ENCODE data around the gene PLXNA4. TPM values are rescaled to one million over a fixed set of nuclear protein-coding genes. Genes with fewer than 3 reads are reported as not detected.

Gene PLXNA4
- total and polyA plus RNA-seq, 2 experiments from 2014 or later, result 0.08 to 0.80 TPM

- Histone ChIP-seq H3K4me2 (no peak overlapping the region), H3K36me3 (ENCODE audit: insufficient read depth) (no peaks in the 10 kb centered on the region), H3F3A (replicated peaks; ENCODE audit: low read depth) (no peaks in the 10 kb centered on the region), H3K4me1 (ENCODE audit: insufficient read depth) (peaks cover 6% of the 10 kb centered on the region), H3K4me3 (no peak overlapping the region), H3K79me2 (replicated peaks; ENCODE audit: insufficient read depth) (no peaks in the 10 kb centered on the region), H4K20me1 (replicated peaks; ENCODE audit: insufficient read depth) (no peaks in the 10 kb centered on the region), H3K27me3 (ENCODE audit: insufficient read depth) (no peaks in the 10 kb centered on the region), H2AFZ (no peak overlapping the region), H3K9me2 (ENCODE audit: insufficient read depth) (no peaks in the 10 kb centered on the region), H3K27ac (ENCODE audit: low read depth) (no peak overlapping the region)
- H3K27me3 Mint-ChIP-seq (ENCODE audit: insufficient read depth, low read depth, poor library complexity), result peaks cover 5% of the 10 kb centered on the region
- no peak for TF ChIP-seq STAT1 (IDR thresholded peaks at IDR 0.05; ENCODE audit: unreplicated experiment)
- no peak for TF ChIP-seq JUNB (IDR thresholded peaks at IDR 0.05; ENCODE audit: unreplicated experiment)
- TF ChIP-seq, protein P1, sequence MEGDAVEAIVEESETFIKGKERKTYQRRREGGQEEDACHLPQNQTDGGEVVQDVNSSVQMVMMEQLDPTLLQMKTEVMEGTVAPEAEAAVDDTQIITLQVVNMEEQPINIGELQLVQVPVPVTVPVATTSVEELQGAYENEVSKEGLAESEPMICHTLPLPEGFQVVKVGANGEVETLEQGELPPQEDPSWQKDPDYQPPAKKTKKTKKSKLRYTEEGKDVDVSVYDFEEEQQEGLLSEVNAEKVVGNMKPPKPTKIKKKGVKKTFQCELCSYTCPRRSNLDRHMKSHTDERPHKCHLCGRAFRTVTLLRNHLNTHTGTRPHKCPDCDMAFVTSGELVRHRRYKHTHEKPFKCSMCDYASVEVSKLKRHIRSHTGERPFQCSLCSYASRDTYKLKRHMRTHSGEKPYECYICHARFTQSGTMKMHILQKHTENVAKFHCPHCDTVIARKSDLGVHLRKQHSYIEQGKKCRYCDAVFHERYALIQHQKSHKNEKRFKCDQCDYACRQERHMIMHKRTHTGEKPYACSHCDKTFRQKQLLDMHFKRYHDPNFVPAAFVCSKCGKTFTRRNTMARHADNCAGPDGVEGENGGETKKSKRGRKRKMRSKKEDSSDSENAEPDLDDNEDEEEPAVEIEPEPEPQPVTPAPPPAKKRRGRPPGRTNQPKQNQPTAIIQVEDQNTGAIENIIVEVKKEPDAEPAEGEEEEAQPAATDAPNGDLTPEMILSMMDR (conservative IDR thresholded peaks at IDR 0.05; ENCODE audit: low read depth in 2 of 2), result no peak
- TF ChIP-seq ZNF331 (CRISPR knock-in tag; IDR thresholded peaks at IDR 0.05; ENCODE audit: low read depth), result no peak
- no peak for TF ChIP-seq POLR2AphosphoS5 (IDR thresholded peaks at IDR 0.05; ENCODE audit: low read depth)
- TF ChIP-seq NANOG (IDR thresholded peaks at IDR 0.05; ENCODE audit: borderline replicate concordance), result no peak
- TF ChIP-seq CREB1 (CRISPR knock-in tag; IDR thresholded peaks at IDR 0.05; ENCODE audit: low read depth), result no peak
- TF ChIP-seq, protein P2, sequence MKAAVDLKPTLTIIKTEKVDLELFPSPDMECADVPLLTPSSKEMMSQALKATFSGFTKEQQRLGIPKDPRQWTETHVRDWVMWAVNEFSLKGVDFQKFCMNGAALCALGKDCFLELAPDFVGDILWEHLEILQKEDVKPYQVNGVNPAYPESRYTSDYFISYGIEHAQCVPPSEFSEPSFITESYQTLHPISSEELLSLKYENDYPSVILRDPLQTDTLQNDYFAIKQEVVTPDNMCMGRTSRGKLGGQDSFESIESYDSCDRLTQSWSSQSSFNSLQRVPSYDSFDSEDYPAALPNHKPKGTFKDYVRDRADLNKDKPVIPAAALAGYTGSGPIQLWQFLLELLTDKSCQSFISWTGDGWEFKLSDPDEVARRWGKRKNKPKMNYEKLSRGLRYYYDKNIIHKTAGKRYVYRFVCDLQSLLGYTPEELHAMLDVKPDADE (IDR thresholded peaks at IDR 0.05), result no peak
- TF ChIP-seq, protein P3, sequence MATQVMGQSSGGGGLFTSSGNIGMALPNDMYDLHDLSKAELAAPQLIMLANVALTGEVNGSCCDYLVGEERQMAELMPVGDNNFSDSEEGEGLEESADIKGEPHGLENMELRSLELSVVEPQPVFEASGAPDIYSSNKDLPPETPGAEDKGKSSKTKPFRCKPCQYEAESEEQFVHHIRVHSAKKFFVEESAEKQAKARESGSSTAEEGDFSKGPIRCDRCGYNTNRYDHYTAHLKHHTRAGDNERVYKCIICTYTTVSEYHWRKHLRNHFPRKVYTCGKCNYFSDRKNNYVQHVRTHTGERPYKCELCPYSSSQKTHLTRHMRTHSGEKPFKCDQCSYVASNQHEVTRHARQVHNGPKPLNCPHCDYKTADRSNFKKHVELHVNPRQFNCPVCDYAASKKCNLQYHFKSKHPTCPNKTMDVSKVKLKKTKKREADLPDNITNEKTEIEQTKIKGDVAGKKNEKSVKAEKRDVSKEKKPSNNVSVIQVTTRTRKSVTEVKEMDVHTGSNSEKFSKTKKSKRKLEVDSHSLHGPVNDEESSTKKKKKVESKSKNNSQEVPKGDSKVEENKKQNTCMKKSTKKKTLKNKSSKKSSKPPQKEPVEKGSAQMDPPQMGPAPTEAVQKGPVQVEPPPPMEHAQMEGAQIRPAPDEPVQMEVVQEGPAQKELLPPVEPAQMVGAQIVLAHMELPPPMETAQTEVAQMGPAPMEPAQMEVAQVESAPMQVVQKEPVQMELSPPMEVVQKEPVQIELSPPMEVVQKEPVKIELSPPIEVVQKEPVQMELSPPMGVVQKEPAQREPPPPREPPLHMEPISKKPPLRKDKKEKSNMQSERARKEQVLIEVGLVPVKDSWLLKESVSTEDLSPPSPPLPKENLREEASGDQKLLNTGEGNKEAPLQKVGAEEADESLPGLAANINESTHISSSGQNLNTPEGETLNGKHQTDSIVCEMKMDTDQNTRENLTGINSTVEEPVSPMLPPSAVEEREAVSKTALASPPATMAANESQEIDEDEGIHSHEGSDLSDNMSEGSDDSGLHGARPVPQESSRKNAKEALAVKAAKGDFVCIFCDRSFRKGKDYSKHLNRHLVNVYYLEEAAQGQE (IDR thresholded peaks at IDR 0.05; ENCODE audit: unreplicated experiment), result no peak
- TF ChIP-seq ZNF114 (CRISPR knock-in tag; IDR thresholded peaks at IDR 0.05), result no peak
- TF ChIP-seq ZNF462 (CRISPR knock-in tag; IDR thresholded peaks at IDR 0.05), result no peak
- no peak for TF ChIP-seq EZH2phosphoT487 (IDR thresholded peaks at IDR 0.05; ENCODE audit: unreplicated experiment)
- no peak for TF ChIP-seq EZH2 (IDR thresholded peaks at IDR 0.05; ENCODE audit: low read depth, unreplicated experiment)
- no peak overlapping the region for H3K27ac Mint-ChIP-seq
- no peak for DNase-seq (ENCODE audit: low spot score)
- no peak overlapping the region for H3K4me3 Mint-ChIP-seq
- H3K9me3 Mint-ChIP-seq, result no peaks in the 10 kb centered on the region
- no peak for ATAC-seq
- no peaks in the 10 kb centered on the region for H3K36me3 Mint-ChIP-seq (ENCODE audit: low read depth)
- H3K4me1 Mint-ChIP-seq, result peaks cover 28% of the 10 kb centered on the region
These were observed 176.9 kb downstream of the PLXNA4 start for GRCh38 chr7:132399367-132399766.

Data from GM23338 (cell line).